PC-9 (cell line): ENCODE measurements around the gene ESAM.

Source experiments
- CTCF ChIP-seq: fragments of 200-600 bp; sonication (generic); conservative IDR thresholded peaks from 2 replicates; pipeline ENCODE4 v1.6.1; 2017; ENCODE audit warnings: mixed run types, antibody characterized with exemption, mild to moderate bottlenecking, moderate library complexity
- EZH2 ChIP-seq: fragments of 200-600 bp; sonication (generic); IDR thresholded peaks from 2 replicates; pipeline ENCODE4 v1.8.0; 2017; ENCODE audit warnings: antibody characterized with exemption, low read depth

GRCh38 chr11:124724979-124725718 lies 36.9 kb downstream of the ESAM start:
- TF ChIP-seq CTCF (no peak), EZH2 (no peak)
